GM23338 (cell line): ENCODE results near the gene IGDCC3. TPM values are rescaled to one million over a fixed set of nuclear protein-coding genes. Genes with fewer than 3 reads are reported as not detected.
A peak's percentile ranks its signal among the peaks of the same experiment; 100 is the strongest.

Experiments
- ATAC-seq: fragments of 200-7000 bp; cut with Tn5 transposase; 3 replicates; pipeline ENCODE4 v1.9.1; 2020
- DNase-seq: peaks from one replicate; pipeline ENCODE4 v3.0.0-alpha.2; 2015; ENCODE audit warnings: low spot score
- H2AFZ ChIP-seq: fragments of 200-600 bp; sonication (generic); 2 replicates; pipeline ENCODE4 v1.8.0; 2016; ENCODE audit warnings: antibody characterized with exemption, mild to moderate bottlenecking, moderate library complexity
- H3F3A ChIP-seq: fragments of 200-600 bp; sonication (generic); replicated peaks from 2 replicates; pipeline ENCODE4 v1.8.0; 2017; ENCODE audit warnings: antibody characterized with exemption, mixed run types, low read depth
- H3K27ac ChIP-seq: fragments of 200-600 bp; sonication (generic); 2 replicates; pipeline ENCODE4 v1.6.1; 2016; ENCODE audit warnings: low read depth
- H3K27me3 ChIP-seq: fragments of 200-600 bp; sonication (generic); 2 replicates; pipeline ENCODE4 v1.8.0; 2016; ENCODE audit warnings: mild to moderate bottlenecking, mixed run types, moderate library complexity; ENCODE audit not compliant: insufficient read depth
- H3K36me3 ChIP-seq: fragments of 200-600 bp; sonication (generic); 2 replicates; pipeline ENCODE4 v1.8.0; 2016; ENCODE audit warnings: mild to moderate bottlenecking; ENCODE audit not compliant: insufficient read depth
- H3K4me1 ChIP-seq: fragments of 200-600 bp; sonication (generic); 2 replicates; pipeline ENCODE4 v1.8.0; 2016; ENCODE audit warnings: mild to moderate bottlenecking, moderate library complexity; ENCODE audit not compliant: insufficient read depth
- H3K4me2 ChIP-seq: fragments of 200-600 bp; sonication (generic); 2 replicates; pipeline ENCODE4 v1.7.1; 2017; ENCODE audit warnings: mixed run types
- H3K4me3 ChIP-seq: fragments of 200-600 bp; sonication (generic); 2 replicates; pipeline ENCODE4 v1.6.1; 2016; ENCODE audit warnings: mixed run types
- H3K79me2 ChIP-seq: fragments of 200-600 bp; sonication (generic); replicated peaks from 2 replicates; pipeline ENCODE4 v1.8.0; 2017; ENCODE audit warnings: mild to moderate bottlenecking; ENCODE audit not compliant: insufficient read depth
- H3K9me2 ChIP-seq: fragments of 200-600 bp; sonication (generic); 2 replicates; pipeline ENCODE4 v1.8.0; 2017; ENCODE audit not compliant: insufficient read depth
- H4K20me1 ChIP-seq: fragments of 200-600 bp; sonication (generic); replicated peaks from 2 replicates; pipeline ENCODE4 v1.8.0; 2017; ENCODE audit warnings: mild to moderate bottlenecking; ENCODE audit not compliant: insufficient read depth
- H3K27ac Mint-ChIP-seq: 2 replicates; pipeline ENCODE4 v1.8.0; 2020; ENCODE audit warnings: inconsistent platforms, mild to moderate bottlenecking, moderate library complexity, mixed read lengths
- H3K27me3 Mint-ChIP-seq: 3 replicates; pipeline ENCODE4 v1.8.0; 2022; ENCODE audit warnings: low read depth, mild to moderate bottlenecking, moderate library complexity, mixed read lengths, inconsistent platforms; ENCODE audit not compliant: insufficient read depth, poor library complexity
- H3K36me3 Mint-ChIP-seq: 3 replicates; pipeline ENCODE4 v1.8.0; 2021; ENCODE audit warnings: low read depth, mild to moderate bottlenecking, inconsistent platforms, moderate library complexity, mixed read lengths
- H3K4me1 Mint-ChIP-seq: 3 replicates; pipeline ENCODE4 v1.8.0; 2020; ENCODE audit warnings: mild to moderate bottlenecking, inconsistent platforms, mixed read lengths
- H3K4me3 Mint-ChIP-seq: 3 replicates; pipeline ENCODE4 v1.8.0; 2021; ENCODE audit warnings: moderate library complexity, mild to moderate bottlenecking, inconsistent platforms, mixed read lengths
- H3K9me3 Mint-ChIP-seq: 3 replicates; pipeline ENCODE4 v1.8.0; 2020; ENCODE audit warnings: moderate library complexity, mild to moderate bottlenecking, inconsistent platforms, mixed read lengths
- CREB1 ChIP-seq: fragments of 250-450 bp; sonication (Bioruptor Pico); IDR thresholded peaks from 2 replicates; pipeline ENCODE4 v1.5.0; 2020; ENCODE audit warnings: low read depth, mild to moderate bottlenecking, moderate library complexity
- ETS1 ChIP-seq: IDR thresholded peaks from 2 replicates; pipeline ENCODE4 v1.6.1; 2016; ENCODE audit warnings: antibody characterized with exemption
- EZH2 ChIP-seq: fragments of 200-600 bp; sonication (generic); IDR thresholded peaks from one replicate; pipeline ENCODE4 v1.8.0; 2017; ENCODE audit warnings: antibody characterized with exemption, mild to moderate bottlenecking, low read depth; ENCODE audit not compliant: unreplicated experiment
- EZH2phosphoT487 ChIP-seq: fragments of 200-600 bp; sonication (generic); IDR thresholded peaks from one replicate; pipeline ENCODE4 v1.8.1; 2018; ENCODE audit warnings: antibody characterized with exemption; ENCODE audit not compliant: unreplicated experiment
- JUNB ChIP-seq: IDR thresholded peaks from one replicate; pipeline ENCODE4 v1.6.1; 2016; ENCODE audit warnings: antibody characterized with exemption; ENCODE audit not compliant: unreplicated experiment
- NANOG ChIP-seq: IDR thresholded peaks from 2 replicates; pipeline ENCODE4 v1.6.1; 2016; ENCODE audit warnings: antibody characterized with exemption, borderline replicate concordance
- POLR2AphosphoS5 ChIP-seq: IDR thresholded peaks from 2 replicates; pipeline ENCODE4 v1.6.1; 2016; ENCODE audit warnings: antibody characterized with exemption, low read depth
- REST ChIP-seq: IDR thresholded peaks from one replicate; pipeline ENCODE4 v1.6.1; 2018; ENCODE audit warnings: antibody characterized with exemption; ENCODE audit not compliant: unreplicated experiment
- STAT1 ChIP-seq: IDR thresholded peaks from one replicate; pipeline ENCODE4 v1.6.1; 2016; ENCODE audit warnings: antibody characterized with exemption; ENCODE audit not compliant: unreplicated experiment
- ZNF114 ChIP-seq: fragments of 250-450 bp; sonication (Bioruptor Pico); IDR thresholded peaks from 2 replicates; pipeline ENCODE4 v1.5.0; 2020; ENCODE audit warnings: mild to moderate bottlenecking, moderate library complexity
- polyA plus RNA-seq: library from polyadenylated mRNA; unstranded; fragments of >200 nt; fragmentation: Nextera tagmentation; extraction: Ambion mirVana; gene quantifications from 2 replicates; pipeline ENCODE4 v1.2.1, GENCODE V29; 2016
- total RNA-seq: library from RNA; depleted of rRNA; stranded (reverse); fragments of >200 nt; shearing (Covaris generic); gene quantifications from 2 replicates; pipeline ENCODE4 v1.2.3, GENCODE V29; 2014
- TF ChIP-seq, protein P1 (sequence below): fragments of 250-450 bp; sonication (Bioruptor Pico); IDR thresholded peaks from 2 replicates; pipeline ENCODE4 v1.5.0; 2020; ENCODE audit warnings: mild to moderate bottlenecking, moderate library complexity

The IGDCC3 gene
- total and polyA plus RNA-seq, 2 experiments from 2014 or later: 15.3 to 30.7 TPM

GRCh38 chr15:65339416-65339815 lies 38.4 kb downstream of the IGDCC3 start:
- ATAC-seq (no peak), DNase-seq (no peak)
- TF ChIP-seq JUNB (no peak), STAT1 (no peak), ZNF114 (CRISPR knock-in tag) (no peak), EZH2phosphoT487 (no peak)
- no peak overlapping the region for H2AFZ ChIP-seq
- no peaks in the 10 kb centered on the region for H3K9me3 Mint-ChIP-seq
- no peaks in the 10 kb centered on the region for H3K36me3 ChIP-seq
- H3K4me3 Mint-ChIP-seq: peak overlapping the region; percentile 19; the same call in 1 of the 3 replicates
- H3K4me1 Mint-ChIP-seq: peaks cover 56% of the 10 kb centered on the region
- no peaks in the 10 kb centered on the region for H3K36me3 Mint-ChIP-seq
- H3F3A ChIP-seq: peaks cover 4% of the 10 kb centered on the region; the same call in 1 of the 2 replicates
- 0 out of 2 replicates have a peak overlapping the region, but pooled peaks have one; percentile 30 for H3K27ac Mint-ChIP-seq
- H4K20me1 ChIP-seq: peaks cover 4% of the 10 kb centered on the region; the same call in 1 of the 2 replicates
- no peaks in the 10 kb centered on the region for H3K9me2 ChIP-seq
- H3K4me2 ChIP-seq: peak overlapping the region; percentile 65; the same call in 1 of the 2 replicates
- H3K27me3 Mint-ChIP-seq: peaks cover 13% of the 10 kb centered on the region
- no peak overlapping the region for H3K4me3 ChIP-seq
- no peak overlapping the region for H3K27ac ChIP-seq
- peaks cover 54% of the 10 kb centered on the region for H3K4me1 ChIP-seq
- H3K27me3 ChIP-seq: no peaks in the 10 kb centered on the region
- no peaks in the 10 kb centered on the region for H3K79me2 ChIP-seq

DNA sequence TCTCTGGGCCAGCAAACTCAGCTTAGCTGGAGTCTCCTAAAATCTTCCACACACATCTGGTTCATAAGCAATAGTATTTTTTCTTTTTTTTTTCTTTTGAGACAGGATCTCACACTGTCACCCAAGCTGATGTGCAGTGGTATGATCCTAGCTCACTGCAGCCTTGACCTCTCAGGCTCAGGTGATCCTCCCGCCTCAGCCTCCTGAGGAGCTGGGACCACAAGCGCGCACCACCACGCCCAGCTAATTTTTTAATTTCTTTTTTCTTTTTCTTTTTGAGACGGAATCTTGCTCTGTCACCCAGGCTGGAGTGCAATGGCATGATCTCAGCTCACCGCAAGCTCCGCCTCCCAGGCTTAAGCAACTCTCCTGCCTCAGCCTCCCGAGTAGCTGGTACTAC lies 39.0 kb downstream of the IGDCC3 start:
- peaks cover 13% of the 10 kb centered on the region for H3K27me3 Mint-ChIP-seq
- H3K36me3 Mint-ChIP-seq: peaks cover 3% of the 10 kb centered on the region; the same call in 1 of the 3 replicates
- peaks cover 4% of the 10 kb centered on the region; the same call in 1 of the 2 replicates for H4K20me1 ChIP-seq
- H3K4me1 ChIP-seq: peaks cover 60% of the 10 kb centered on the region
- H3F3A ChIP-seq: peaks cover 4% of the 10 kb centered on the region; the same call in 1 of the 2 replicates
- H3K4me3 ChIP-seq: no peak overlapping the region
- no peaks in the 10 kb centered on the region for H3K79me2 ChIP-seq
- no peak overlapping the region; the same call in 2 of the 3 replicates for H3K4me3 Mint-ChIP-seq
- no peak overlapping the region for H3K4me2 ChIP-seq
- H3K27ac ChIP-seq: no peak overlapping the region
- DNase-seq (no peak), ATAC-seq (no peak)
- H3K9me3 Mint-ChIP-seq: no peaks in the 10 kb centered on the region
- no peak overlapping the region for H2AFZ ChIP-seq
- peaks cover 62% of the 10 kb centered on the region for H3K4me1 Mint-ChIP-seq
- no peak overlapping the region for H3K27ac Mint-ChIP-seq
- H3K27me3 ChIP-seq: no peaks in the 10 kb centered on the region
- no peaks in the 10 kb centered on the region for H3K36me3 ChIP-seq
- H3K9me2 ChIP-seq: no peaks in the 10 kb centered on the region
- TF ChIP-seq EZH2phosphoT487: no peak
- TF ChIP-seq ETS1: no peak
- TF ChIP-seq JUNB: no peak
- no peak for TF ChIP-seq STAT1
- TF ChIP-seq REST: no peak
- no peak for TF ChIP-seq POLR2AphosphoS5
- TF ChIP-seq CREB1: no peak
- TF ChIP-seq ZNF114 (CRISPR knock-in tag): no peak
- TF ChIP-seq NANOG: no peak
- no peak for TF ChIP-seq EZH2
- TF ChIP-seq, protein P1, sequence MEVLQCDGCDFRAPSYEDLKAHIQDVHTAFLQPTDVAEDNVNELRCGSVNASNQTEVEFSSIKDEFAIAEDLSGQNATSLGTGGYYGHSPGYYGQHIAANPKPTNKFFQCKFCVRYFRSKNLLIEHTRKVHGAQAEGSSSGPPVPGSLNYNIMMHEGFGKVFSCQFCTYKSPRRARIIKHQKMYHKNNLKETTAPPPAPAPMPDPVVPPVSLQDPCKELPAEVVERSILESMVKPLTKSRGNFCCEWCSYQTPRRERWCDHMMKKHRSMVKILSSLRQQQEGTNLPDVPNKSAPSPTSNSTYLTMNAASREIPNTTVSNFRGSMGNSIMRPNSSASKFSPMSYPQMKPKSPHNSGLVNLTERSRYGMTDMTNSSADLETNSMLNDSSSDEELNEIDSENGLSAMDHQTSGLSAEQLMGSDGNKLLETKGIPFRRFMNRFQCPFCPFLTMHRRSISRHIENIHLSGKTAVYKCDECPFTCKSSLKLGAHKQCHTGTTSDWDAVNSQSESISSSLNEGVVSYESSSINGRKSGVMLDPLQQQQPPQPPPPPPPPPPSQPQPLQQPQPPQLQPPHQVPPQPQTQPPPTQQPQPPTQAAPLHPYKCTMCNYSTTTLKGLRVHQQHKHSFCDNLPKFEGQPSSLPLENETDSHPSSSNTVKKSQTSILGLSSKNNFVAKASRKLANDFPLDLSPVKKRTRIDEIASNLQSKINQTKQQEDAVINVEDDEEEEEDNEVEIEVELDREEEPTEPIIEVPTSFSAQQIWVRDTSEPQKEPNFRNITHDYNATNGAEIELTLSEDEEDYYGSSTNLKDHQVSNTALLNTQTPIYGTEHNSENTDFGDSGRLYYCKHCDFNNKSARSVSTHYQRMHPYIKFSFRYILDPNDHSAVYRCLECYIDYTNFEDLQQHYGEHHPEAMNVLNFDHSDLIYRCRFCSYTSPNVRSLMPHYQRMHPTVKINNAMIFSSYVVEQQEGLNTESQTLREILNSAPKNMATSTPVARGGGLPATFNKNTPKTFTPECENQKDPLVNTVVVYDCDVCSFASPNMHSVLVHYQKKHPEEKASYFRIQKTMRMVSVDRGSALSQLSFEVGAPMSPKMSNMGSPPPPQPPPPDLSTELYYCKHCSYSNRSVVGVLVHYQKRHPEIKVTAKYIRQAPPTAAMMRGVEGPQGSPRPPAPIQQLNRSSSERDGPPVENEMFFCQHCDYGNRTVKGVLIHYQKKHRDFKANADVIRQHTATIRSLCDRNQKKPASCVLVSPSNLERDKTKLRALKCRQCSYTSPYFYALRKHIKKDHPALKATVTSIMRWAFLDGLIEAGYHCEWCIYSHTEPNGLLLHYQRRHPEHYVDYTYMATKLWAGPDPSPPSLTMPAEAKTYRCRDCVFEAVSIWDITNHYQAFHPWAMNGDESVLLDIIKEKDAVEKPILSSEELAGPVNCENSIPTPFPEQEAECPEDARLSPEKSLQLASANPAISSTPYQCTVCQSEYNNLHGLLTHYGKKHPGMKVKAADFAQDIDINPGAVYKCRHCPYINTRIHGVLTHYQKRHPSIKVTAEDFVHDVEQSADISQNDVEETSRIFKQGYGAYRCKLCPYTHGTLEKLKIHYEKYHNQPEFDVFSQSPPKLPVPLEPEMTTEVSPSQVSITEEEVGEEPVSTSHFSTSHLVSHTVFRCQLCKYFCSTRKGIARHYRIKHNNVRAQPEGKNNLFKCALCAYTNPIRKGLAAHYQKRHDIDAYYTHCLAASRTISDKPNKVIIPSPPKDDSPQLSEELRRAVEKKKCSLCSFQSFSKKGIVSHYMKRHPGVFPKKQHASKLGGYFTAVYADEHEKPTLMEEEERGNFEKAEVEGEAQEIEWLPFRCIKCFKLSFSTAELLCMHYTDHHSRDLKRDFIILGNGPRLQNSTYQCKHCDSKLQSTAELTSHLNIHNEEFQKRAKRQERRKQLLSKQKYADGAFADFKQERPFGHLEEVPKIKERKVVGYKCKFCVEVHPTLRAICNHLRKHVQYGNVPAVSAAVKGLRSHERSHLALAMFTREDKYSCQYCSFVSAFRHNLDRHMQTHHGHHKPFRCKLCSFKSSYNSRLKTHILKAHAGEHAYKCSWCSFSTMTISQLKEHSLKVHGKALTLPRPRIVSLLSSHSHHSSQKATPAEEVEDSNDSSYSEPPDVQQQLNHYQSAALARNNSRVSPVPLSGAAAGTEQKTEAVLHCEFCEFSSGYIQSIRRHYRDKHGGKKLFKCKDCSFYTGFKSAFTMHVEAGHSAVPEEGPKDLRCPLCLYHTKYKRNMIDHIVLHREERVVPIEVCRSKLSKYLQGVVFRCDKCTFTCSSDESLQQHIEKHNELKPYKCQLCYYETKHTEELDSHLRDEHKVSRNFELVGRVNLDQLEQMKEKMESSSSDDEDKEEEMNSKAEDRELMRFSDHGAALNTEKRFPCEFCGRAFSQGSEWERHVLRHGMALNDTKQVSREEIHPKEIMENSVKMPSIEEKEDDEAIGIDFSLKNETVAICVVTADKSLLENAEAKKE (CRISPR knock-in tag): no peak
